Omental fat pad (tissue), 4 donors: ENCODE measurements around the gene CDK5R1. TPM values are rescaled to one million over a fixed set of nuclear protein-coding genes. Genes with fewer than 3 reads are reported as not detected.

Source experiments
- ATAC-seq: fragments of 150-250 bp; one replicate; pipeline ENCODE4 v1.9.1; 2016; ENCODE audit warnings: mild to moderate bottlenecking, moderate library complexity; ENCODE audit not compliant: low FRiP score
- DNase-seq: peaks from one replicate; pipeline ENCODE4 v3.0.0-alpha.2; 2019; ENCODE audit warnings: low spot score
- CTCF ChIP-seq, 3 donors: fragments of 450-650 bp; IDR thresholded peaks; one replicate each; pipeline ENCODE4 v1.5.1; 2016 to 2017; ENCODE audit warnings: antibody characterized with exemption in 3 of 3, mild to moderate bottlenecking in 3 of 3, moderate library complexity in 2 of 3
- total RNA-seq, 4 donors: library from RNA; depleted of rRNA; stranded (reverse); fragments of >200 nt; gene quantifications; one replicate each; pipeline ENCODE4 v1.1.0, GENCODE V29; 2016

CDK5R1 gene
- total RNA-seq, 4 donors from 2014 or later = 1.1 to 2.6 (median 1.8) TPM

GRCh38 chr17:32458371-32458770 lies 28.4 kb upstream of the CDK5R1 start:
- ATAC-seq = no peak
- DNase-seq = no peak
- no peak for TF ChIP-seq CTCF (IDR thresholded peaks at IDR 0.05)

GRCh38 chr17:32460054-32460453 lies 26.7 kb upstream of the CDK5R1 start:
- ATAC-seq = no peak
- DNase-seq = no peak
- no peak for TF ChIP-seq CTCF (IDR thresholded peaks at IDR 0.05)

GRCh38 chr17:32461498-32461852 lies 25.3 kb upstream of the CDK5R1 start:
- TF ChIP-seq CTCF (IDR thresholded peaks at IDR 0.05) = no peak
- ATAC-seq = no peak
- no peak for DNase-seq

- TF ChIP-seq CTCF (IDR thresholded peaks at IDR 0.05) = no peak
- ATAC-seq = peak; percentile 51
- no peak for DNase-seq
Observed at GRCh38 chr17:32461853-32462617, 24.8 kb upstream of the CDK5R1 start.

GRCh38 chr17:32463304-32463703 lies 23.5 kb upstream of the CDK5R1 start:
- ATAC-seq (no peak), DNase-seq (no peak)
- no peak for TF ChIP-seq CTCF (IDR thresholded peaks at IDR 0.05)

- no peak for ATAC-seq
- no peak for DNase-seq
- no peak for TF ChIP-seq CTCF (IDR thresholded peaks at IDR 0.05)
Observed at GRCh38 chr17:32464374-32464773, 22.4 kb upstream of the CDK5R1 start.

- no peak for ATAC-seq
- TF ChIP-seq CTCF (IDR thresholded peaks at IDR 0.05) = no peak
Observed at GRCh38 chr17:32467949-32468348, 18.8 kb upstream of the CDK5R1 start.

More at GRCh38 chr17:32467949-32468348, 18.8 kb upstream of the CDK5R1 start:
- no peak for DNase-seq
